BLaER1 treated with 17β-estradiol and CSF1 and Interleukin-3, amounts not matched to agents 10 nM and 100 nM (cell line): ENCODE data around the gene SPEN.

Source experiments
- H3K27ac ChIP-seq, 11 experiments: shearing (Covaris generic); formaldehyde crosslinking; 2 replicates each; pipeline ENCODE4 v1.8.1; 2022
- H3K27me3 ChIP-seq, 11 experiments: shearing (Covaris generic); formaldehyde crosslinking; 2 replicates each; pipeline ENCODE4 v1.8.1; 2022
- H3K36me3 ChIP-seq, 11 experiments: shearing (Covaris generic); formaldehyde crosslinking; 2 replicates each; pipeline ENCODE4 v1.8.1; 2022
- H3K4me1 ChIP-seq, 10 experiments: shearing (Covaris generic); formaldehyde crosslinking; 2 replicates each; pipeline ENCODE4 v1.8.1; 2022
- H3K4me2 ChIP-seq, 11 experiments: shearing (Covaris generic); formaldehyde crosslinking; 2 replicates each; pipeline ENCODE4 v1.8.1; 2022
- H3K4me3 ChIP-seq, 10 experiments: shearing (Covaris generic); formaldehyde crosslinking; 2 replicates each; pipeline ENCODE4 v1.8.1; 2022
- H3K9ac ChIP-seq, 11 experiments: shearing (Covaris generic); formaldehyde crosslinking; 2 replicates each; pipeline ENCODE4 v1.8.1; 2022
- H3K9me3 ChIP-seq, 11 experiments: shearing (Covaris generic); formaldehyde crosslinking; replicated peaks in 1 of 11; 2 replicates each; pipeline ENCODE4 v1.8.1; 2022
- H4K20me1 ChIP-seq, 11 experiments: shearing (Covaris generic); formaldehyde crosslinking; 2 replicates each; pipeline ENCODE4 v1.8.1; 2022
- Cebpa-rat ChIP-seq, 11 experiments: shearing (Covaris generic); IDR thresholded peaks; 2 replicates each; pipeline ENCODE4 v1.8.1; 2022

SPEN gene

GRCh38 chr1:15937146-15937545 lies 89.6 kb downstream of the SPEN start:
- Histone ChIP-seq H3K27me3 (no peaks in the 10 kb centered on the region), H3K4me2 (peak overlapping the region in 4 of 11 experiments; percentile 21 to 78 (median 70); a peak in 8 of 22 replicates), H3K36me3 (peaks cover 90 to 100% (median 98%) of the 10 kb centered on the region in 11 experiments), H3K9ac (peak overlapping the region in 5 of 11 experiments; percentile 18 to 65 (median 50); a peak in 7 of 22 replicates), H3K4me3 (no peak overlapping the region), H4K20me1 (peaks cover 0 to 98% (median 94%) of the 10 kb centered on the region in 11 experiments; a peak in 18 of 22 replicates), H3K9me3 (no peaks in the 10 kb centered on the region), H3K4me1 (peaks cover 0 to 55% (median 5%) of the 10 kb centered on the region in 10 experiments; a peak in 10 of 20 replicates), H3K27ac (peak overlapping the region in 9 of 11 experiments; percentile 25 to 75 (median 59); a peak in 16 of 22 replicates)
- no peak for TF ChIP-seq Cebpa-rat (IDR thresholded peaks at IDR 0.05)

DNA sequence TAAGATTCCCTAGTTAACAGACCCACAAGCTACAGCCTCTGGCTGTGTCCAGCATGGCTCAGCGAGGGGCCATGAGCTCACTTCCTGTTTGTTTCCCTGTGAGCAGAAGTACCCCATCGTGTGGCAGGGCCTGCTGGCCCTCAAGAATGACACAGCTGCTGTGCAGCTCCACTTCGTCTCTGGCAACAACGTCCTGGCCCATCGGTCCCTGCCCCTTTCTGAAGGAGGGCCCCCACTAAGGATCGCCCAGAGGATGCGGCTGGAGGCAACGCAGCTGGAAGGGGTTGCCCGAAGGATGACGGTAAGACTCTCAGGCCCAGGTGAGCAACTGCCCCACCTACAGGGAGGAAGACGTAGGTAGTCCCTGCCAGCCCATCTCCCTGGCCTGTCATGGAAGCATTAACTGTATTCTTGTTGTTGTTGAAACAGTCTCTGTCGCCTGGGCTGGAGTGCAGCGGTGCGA lies 90.2 kb downstream of the SPEN start:
- Histone ChIP-seq H3K36me3 (peaks cover 90 to 100% (median 98%) of the 10 kb centered on the region in 11 experiments), H3K4me2 (peak overlapping the region in 4 of 11 experiments; percentile 21 to 78 (median 70); a peak in 7 of 22 replicates), H3K27ac (peak overlapping the region in 10 of 11 experiments; percentile 5 to 75 (median 52); a peak in 17 of 22 replicates), H3K9me3 (no peaks in the 10 kb centered on the region), H3K4me3 (no peak overlapping the region), H3K27me3 (no peaks in the 10 kb centered on the region), H3K9ac (peak overlapping the region in 5 of 11 experiments; percentile 18 to 65 (median 50); a peak in 7 of 22 replicates), H4K20me1 (peaks cover 0 to 98% (median 94%) of the 10 kb centered on the region in 11 experiments; a peak in 18 of 22 replicates), H3K4me1 (peaks cover 0 to 57% (median 5%) of the 10 kb centered on the region in 10 experiments; a peak in 10 of 20 replicates)
- TF ChIP-seq Cebpa-rat (IDR thresholded peaks at IDR 0.05): no peak

DNA sequence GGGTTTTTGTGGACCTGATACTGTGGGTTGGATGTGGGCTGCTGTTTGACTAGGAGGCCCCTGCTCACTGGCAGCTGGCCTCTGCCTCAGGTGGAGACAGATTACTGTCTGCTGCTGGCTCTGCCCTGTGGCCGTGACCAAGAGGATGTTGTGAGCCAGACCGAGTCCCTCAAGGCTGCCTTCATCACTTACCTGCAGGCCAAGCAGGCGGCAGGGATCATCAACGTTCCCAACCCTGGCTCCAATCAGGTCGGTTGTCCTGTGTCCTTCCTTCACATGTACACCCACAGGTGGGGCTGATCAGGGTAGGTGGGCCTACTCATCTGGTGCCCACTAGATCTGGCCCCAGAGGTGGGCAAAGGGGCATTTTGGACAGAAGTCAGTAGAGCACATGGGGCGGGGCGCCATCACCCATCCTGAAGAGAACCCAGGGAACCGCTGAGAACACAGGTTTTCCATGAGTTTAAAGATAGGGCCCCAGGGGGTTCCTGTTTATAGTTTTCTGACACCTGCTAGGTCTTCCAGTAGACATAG lies 91.2 kb downstream of the SPEN start:
- H3K9ac ChIP-seq: peak overlapping the region in 2 of 11 experiments; percentile 47 to 60; a peak in 5 of 22 replicates
- H3K36me3 ChIP-seq: peaks cover 90 to 100% (median 98%) of the 10 kb centered on the region in 11 experiments
- peak overlapping the region in 2 of 11 experiments; percentile 62 to 72; a peak in 4 of 22 replicates for H3K4me2 ChIP-seq
- H3K9me3 ChIP-seq: no peaks in the 10 kb centered on the region
- no peaks in the 10 kb centered on the region for H3K27me3 ChIP-seq
- H3K4me3 ChIP-seq: no peak overlapping the region
- H3K27ac ChIP-seq: peak overlapping the region in 4 of 11 experiments; percentile 10 to 75 (median 43); a peak in 6 of 22 replicates
- TF ChIP-seq Cebpa-rat (IDR thresholded peaks at IDR 0.05): no peak
- peaks cover 0 to 98% (median 94%) of the 10 kb centered on the region in 11 experiments; a peak in 18 of 22 replicates for H4K20me1 ChIP-seq
- H3K4me1 ChIP-seq: peaks cover 0 to 65% (median 5%) of the 10 kb centered on the region in 10 experiments; a peak in 10 of 20 replicates

DNA sequence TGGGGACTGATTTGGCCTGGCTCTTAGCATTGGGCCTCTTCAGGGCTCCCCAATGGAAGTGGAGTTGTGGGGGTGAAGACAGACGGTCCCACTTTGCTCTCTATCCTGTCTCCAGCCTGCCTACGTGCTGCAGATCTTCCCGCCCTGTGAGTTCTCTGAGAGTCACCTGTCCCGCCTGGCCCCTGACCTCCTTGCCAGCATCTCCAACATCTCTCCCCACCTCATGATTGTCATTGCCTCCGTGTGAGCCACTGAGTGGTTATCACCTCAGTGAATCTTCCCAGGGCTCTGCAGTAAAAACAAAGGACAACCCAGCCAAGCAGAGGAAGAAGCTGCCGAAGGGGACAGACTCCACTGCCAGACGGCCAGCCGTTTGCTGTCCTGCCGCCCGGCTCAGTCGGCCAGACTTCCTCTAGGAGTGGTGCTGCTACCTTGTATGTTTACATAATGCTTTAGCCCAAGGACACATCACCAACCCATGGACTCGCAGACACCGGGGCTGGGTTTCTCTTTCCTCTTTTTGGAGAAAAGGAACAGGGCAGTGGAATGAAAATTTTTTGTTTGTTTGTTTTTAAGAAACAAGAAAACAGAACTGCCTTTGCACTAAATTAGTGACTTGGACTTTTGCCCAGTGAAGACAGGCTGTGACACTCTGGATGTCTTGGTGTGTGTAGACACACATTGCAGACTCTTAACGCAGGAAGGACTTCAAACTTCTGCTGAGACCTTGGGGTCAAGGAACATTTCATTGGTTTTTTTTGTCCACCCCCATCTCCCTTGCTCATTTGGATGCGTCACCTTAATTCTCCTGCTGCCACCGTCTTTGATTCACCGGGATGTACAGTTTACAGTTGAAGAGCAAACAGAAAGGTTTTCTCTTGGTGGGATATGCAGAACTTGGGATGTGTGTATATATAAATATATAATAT lies 91.9 kb downstream of the SPEN start:
- H3K4me3 ChIP-seq: no peak overlapping the region
- peaks cover 0 to 66% (median 5%) of the 10 kb centered on the region in 10 experiments; a peak in 10 of 20 replicates for H3K4me1 ChIP-seq
- H3K27ac ChIP-seq: peak overlapping the region in 4 of 11 experiments; percentile 10 to 75 (median 43); a peak in 7 of 22 replicates
- no peaks in the 10 kb centered on the region for H3K9me3 ChIP-seq
- H3K4me2 ChIP-seq: peak overlapping the region in 2 of 11 experiments; percentile 62 to 72; a peak in 4 of 22 replicates
- no peaks in the 10 kb centered on the region for H3K27me3 ChIP-seq
- TF ChIP-seq Cebpa-rat (IDR thresholded peaks at IDR 0.05): no peak
- H3K36me3 ChIP-seq: peaks cover 90 to 100% (median 98%) of the 10 kb centered on the region in 11 experiments
- H4K20me1 ChIP-seq: peaks cover 0 to 98% (median 94%) of the 10 kb centered on the region in 11 experiments; a peak in 18 of 22 replicates
- peak overlapping the region in 3 of 11 experiments; percentile 18 to 60 (median 47); a peak in 6 of 22 replicates for H3K9ac ChIP-seq

GRCh38 chr1:15940110-15941043 lies 92.9 kb downstream of the SPEN start:
- Histone ChIP-seq H3K27ac (peak overlapping the region in 3 of 11 experiments; percentile 3 to 75 (median 10); a peak in 5 of 22 replicates), H3K9me3 (no peaks in the 10 kb centered on the region), H3K4me1 (peaks cover 0 to 66% (median 5%) of the 10 kb centered on the region in 10 experiments; a peak in 10 of 20 replicates), H3K4me3 (no peak overlapping the region), H3K4me2 (peak overlapping the region in 2 of 11 experiments; percentile 62 to 72; a peak in 4 of 22 replicates), H3K9ac (peak overlapping the region in 2 of 11 experiments; percentile 48 to 60; a peak in 2 of 22 replicates), H3K36me3 (peaks cover 90 to 100% (median 98%) of the 10 kb centered on the region in 11 experiments), H4K20me1 (peaks cover 0 to 98% (median 94%) of the 10 kb centered on the region in 11 experiments; a peak in 18 of 22 replicates), H3K27me3 (no peaks in the 10 kb centered on the region)
- TF ChIP-seq Cebpa-rat (IDR thresholded peaks at IDR 0.05): no peak

DNA sequence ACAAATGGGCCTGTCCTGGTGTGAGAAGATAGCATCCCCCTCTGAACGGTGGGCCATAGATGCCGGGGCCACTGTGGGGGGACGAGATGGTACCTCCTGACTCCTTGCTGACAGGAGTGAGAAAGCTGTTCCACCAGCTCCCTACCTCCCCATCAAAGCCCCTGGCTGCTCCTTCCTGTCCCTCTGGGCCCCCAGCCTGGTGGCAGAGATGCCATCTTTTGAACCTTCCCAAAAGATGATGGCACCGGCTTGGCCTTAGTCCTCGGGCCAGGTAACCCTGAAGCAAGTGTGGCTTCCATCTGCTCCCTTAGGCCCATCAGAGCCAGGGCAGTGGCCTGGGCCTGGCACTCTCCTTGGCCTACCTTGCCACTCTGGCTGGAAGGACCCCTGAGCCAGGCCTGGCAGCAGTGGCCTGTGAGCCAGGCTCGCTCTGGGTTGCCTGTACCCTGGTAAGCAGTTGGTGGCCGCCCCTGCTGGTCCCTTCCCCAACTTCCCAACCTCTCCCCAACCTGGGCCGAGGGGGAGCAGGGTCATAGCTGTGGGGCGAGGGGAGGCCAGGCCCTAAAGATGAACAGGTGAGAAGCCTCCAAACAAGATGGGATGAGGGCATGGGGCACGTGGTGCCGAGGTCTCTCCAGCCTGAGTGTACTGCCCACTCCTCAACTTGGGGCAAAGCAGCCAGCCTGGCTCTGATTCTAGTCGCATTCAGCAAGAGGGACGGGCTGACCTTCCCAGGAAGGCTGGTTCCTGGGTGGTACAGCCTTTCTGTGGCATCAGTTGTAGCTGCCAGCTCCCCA lies 93.7 kb downstream of the SPEN start:
- Histone ChIP-seq H4K20me1 (peaks cover 0 to 100% (median 96%) of the 10 kb centered on the region in 11 experiments; a peak in 18 of 22 replicates), H3K27ac (peak overlapping the region in 3 of 11 experiments; percentile 3 to 75 (median 10); a peak in 6 of 22 replicates), H3K4me3 (no peak overlapping the region), H3K36me3 (peaks cover 95 to 100% (median 100%) of the 10 kb centered on the region in 11 experiments), H3K27me3 (no peaks in the 10 kb centered on the region), H3K9me3 (no peaks in the 10 kb centered on the region), H3K4me1 (peaks cover 0 to 71% (median 6%) of the 10 kb centered on the region in 10 experiments; a peak in 11 of 20 replicates), H3K4me2 (peak overlapping the region in 2 of 11 experiments; percentile 62 to 72; a peak in 2 of 22 replicates), H3K9ac (peak overlapping the region in 3 of 11 experiments; percentile 9 to 60 (median 48); a peak in 4 of 22 replicates)
- no peak for TF ChIP-seq Cebpa-rat (IDR thresholded peaks at IDR 0.05)
